Mesenchymal stem cell (in vitro differentiated cells and primary cell): ENCODE data around the gene PDZD2.
A peak's percentile ranks its signal among the peaks of the same experiment; 100 is the strongest.

Source experiments
- DNase-seq: peaks from one replicate; pipeline ENCODE4 v3.0.0-alpha.2; 2013
- H2AFZ ChIP-seq: one replicate; pipeline ENCODE4 v1.6.1; 2013; ENCODE audit warnings: low read depth, mild to moderate bottlenecking, control low read depth, inconsistent platforms, low read length, moderate library complexity
- H2AK5ac ChIP-seq: 2 replicates; pipeline ENCODE4 v1.6.1; 2013; ENCODE audit warnings: low read length, moderate library complexity, mild to moderate bottlenecking, inconsistent platforms; ENCODE audit not compliant: severe bottlenecking
- H2BK120ac ChIP-seq: one replicate; pipeline ENCODE4 v1.6.1; 2013; ENCODE audit warnings: low read depth, mild to moderate bottlenecking, inconsistent platforms, low read length, moderate library complexity
- H2BK12ac ChIP-seq, 2 experiments: one replicate each; pipeline ENCODE4 v1.6.1; 2013; ENCODE audit warnings: inconsistent platforms in 2 of 2, low read length in 2 of 2, mild to moderate bottlenecking in 2 of 2, moderate library complexity in 2 of 2, control low read depth in 1 of 2
- H2BK15ac ChIP-seq: one replicate; pipeline ENCODE4 v1.6.1; 2013; ENCODE audit warnings: mild to moderate bottlenecking, low read depth, inconsistent platforms; ENCODE audit not compliant: poor library complexity, severe bottlenecking
- H2BK5ac ChIP-seq: 2 replicates; pipeline ENCODE4 v1.6.1; 2013; ENCODE audit warnings: low read depth, mild to moderate bottlenecking, low read length, control low read depth, inconsistent platforms; ENCODE audit not compliant: poor library complexity, severe bottlenecking
- H3K14ac ChIP-seq, 2 experiments: one replicate each; pipeline ENCODE4 v1.6.1; 2013; ENCODE audit warnings: inconsistent platforms in 2 of 2, low read length in 2 of 2, control low read depth in 1 of 2, mild to moderate bottlenecking in 1 of 2, moderate library complexity in 1 of 2
- H3K18ac ChIP-seq, 2 experiments: one replicate each; pipeline ENCODE4 v1.6.1; 2013; ENCODE audit warnings: inconsistent platforms in 2 of 2, low read length in 2 of 2, control low read depth in 1 of 2, low read depth in 1 of 2, mild to moderate bottlenecking in 1 of 2
- H3K23ac ChIP-seq, 2 experiments: one replicate each; pipeline ENCODE4 v1.6.1; 2013; ENCODE audit warnings: inconsistent platforms in 2 of 2, low read length in 2 of 2, mild to moderate bottlenecking in 2 of 2, moderate library complexity in 2 of 2, control low read depth in 1 of 2
- H3K27ac ChIP-seq: 2 replicates; pipeline ENCODE4 v1.5.1; 2013; ENCODE audit warnings: mild to moderate bottlenecking, moderate library complexity, low read length, control low read depth, inconsistent platforms; ENCODE audit not compliant: poor library complexity, severe bottlenecking
- H3K27me3 ChIP-seq, 2 experiments: 2 replicates each; pipeline versions ENCODE4 v1.6.1 to v1.7.0; 2013; ENCODE audit warnings: low read length in 2 of 2, mild to moderate bottlenecking in 2 of 2, moderate library complexity in 2 of 2, control low read depth in 1 of 2, inconsistent platforms in 1 of 2; ENCODE audit not compliant: control insufficient read depth in 1 of 2, insufficient read depth in 1 of 2
- H3K36me3 ChIP-seq, 2 experiments: 2 replicates each; pipeline versions ENCODE4 v1.6.1 to v1.7.0; 2013; ENCODE audit warnings: low read length in 2 of 2, control low read depth in 1 of 2, inconsistent platforms in 1 of 2, low read depth in 1 of 2, mild to moderate bottlenecking in 1 of 2; ENCODE audit not compliant: insufficient read depth in 2 of 2, control insufficient read depth in 1 of 2
- H3K4ac ChIP-seq, 2 experiments: one replicate each; pipeline ENCODE4 v1.6.1; 2013; ENCODE audit warnings: inconsistent platforms in 2 of 2, low read length in 2 of 2, mild to moderate bottlenecking in 2 of 2, moderate library complexity in 2 of 2, control low read depth in 1 of 2, low read depth in 1 of 2
- H3K4me1 ChIP-seq: 2 replicates; pipeline ENCODE4 v1.6.1; 2013; ENCODE audit warnings: low read depth, low read length, control low read depth; ENCODE audit not compliant: control insufficient read depth, insufficient read depth
- H3K4me2 ChIP-seq: 2 replicates; pipeline ENCODE4 v1.6.1; 2013; ENCODE audit warnings: low read length, mild to moderate bottlenecking, inconsistent platforms; ENCODE audit not compliant: poor library complexity, severe bottlenecking
- H3K4me3 ChIP-seq, 2 experiments: 2 replicates each; pipeline versions ENCODE4 v1.5.1 to v1.7.0; 2013; ENCODE audit warnings: low read length in 2 of 2, mild to moderate bottlenecking in 2 of 2, control low read depth in 1 of 2, low read depth in 1 of 2; ENCODE audit not compliant: insufficient read depth in 1 of 2
- H3K79me1 ChIP-seq: replicated peaks from 2 replicates; pipeline ENCODE4 v1.6.1; 2013; ENCODE audit warnings: mild to moderate bottlenecking, control low read depth, low read length, inconsistent platforms; ENCODE audit not compliant: poor library complexity, severe bottlenecking
- H3K9ac ChIP-seq: 2 replicates; pipeline ENCODE4 v1.7.0; 2013; ENCODE audit warnings: mild to moderate bottlenecking, low read length, moderate library complexity
- H3K9me3 ChIP-seq: 2 replicates; pipeline ENCODE4 v1.7.0; 2013; ENCODE audit warnings: mild to moderate bottlenecking, low read length; ENCODE audit not compliant: control insufficient read depth
- H4K8ac ChIP-seq: one replicate; pipeline ENCODE4 v1.6.1; 2013; ENCODE audit warnings: inconsistent platforms, mild to moderate bottlenecking, low read length, moderate library complexity
- H4K91ac ChIP-seq: one replicate; pipeline ENCODE4 v1.6.1; 2013; ENCODE audit warnings: mild to moderate bottlenecking, low read length, inconsistent platforms
- WGBS: methylation state at CpG from one replicate; pipeline ENCODE4 v1.1.7; 2013; ENCODE audit warnings: mixed read lengths; 5-methylcytosine and 5-hydroxymethylcytosine counted together

Gene PDZD2

DNA sequence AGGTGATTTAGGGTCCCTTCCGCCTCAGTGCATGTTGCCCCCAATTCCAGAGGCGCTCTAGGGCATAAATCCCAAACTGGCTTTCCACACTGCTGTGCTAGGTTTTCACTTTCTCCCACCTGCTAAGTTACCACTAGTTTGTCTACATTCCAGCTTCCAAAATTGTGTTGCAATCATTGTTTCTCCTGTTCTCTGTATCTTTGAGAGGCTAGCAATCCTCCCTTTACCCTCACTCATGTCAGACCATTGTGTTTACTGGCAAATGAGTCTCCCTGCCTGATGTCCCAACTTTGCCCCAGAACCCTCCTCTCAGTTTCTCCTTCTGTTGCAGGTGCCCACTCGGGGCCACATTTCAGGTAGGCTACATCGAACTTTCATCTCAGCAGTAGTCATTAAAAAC is 221.3 kb downstream of the PDZD2 start:
- no peak overlapping the region for H2BK12ac ChIP-seq
- H2BK5ac ChIP-seq, result no peak overlapping the region
- no peak overlapping the region for H4K91ac ChIP-seq
- H2BK15ac ChIP-seq, result no peak overlapping the region
- 98% methylated on average over 4 of the region's 4 CpGs for WGBS
- H3K4me3 ChIP-seq, result no peak overlapping the region
- H3K4me1 ChIP-seq, result peaks cover 2% of the 10 kb centered on the region
- H4K8ac ChIP-seq, result no peak overlapping the region
- peaks cover 0 to 2% of the 10 kb centered on the region in 2 experiments for H3K36me3 ChIP-seq
- H3K18ac ChIP-seq, result no peak overlapping the region
- no peak overlapping the region for H2AFZ ChIP-seq
- no peak overlapping the region for H3K23ac ChIP-seq
- H3K27ac ChIP-seq, result no peak overlapping the region
- H3K27me3 ChIP-seq, result peaks cover 0 to 43% of the 10 kb centered on the region in 2 experiments
- peaks cover 23% of the 10 kb centered on the region for H3K9me3 ChIP-seq
- H2AK5ac ChIP-seq, result no peak overlapping the region
- no peak overlapping the region for H3K4ac ChIP-seq
- no peak overlapping the region for H3K9ac ChIP-seq
- H2BK120ac ChIP-seq, result no peak overlapping the region
- H3K79me1 ChIP-seq, result no peaks in the 10 kb centered on the region
- H3K14ac ChIP-seq, result no peak overlapping the region
- H3K4me2 ChIP-seq, result no peak overlapping the region
- no peak for DNase-seq

DNA sequence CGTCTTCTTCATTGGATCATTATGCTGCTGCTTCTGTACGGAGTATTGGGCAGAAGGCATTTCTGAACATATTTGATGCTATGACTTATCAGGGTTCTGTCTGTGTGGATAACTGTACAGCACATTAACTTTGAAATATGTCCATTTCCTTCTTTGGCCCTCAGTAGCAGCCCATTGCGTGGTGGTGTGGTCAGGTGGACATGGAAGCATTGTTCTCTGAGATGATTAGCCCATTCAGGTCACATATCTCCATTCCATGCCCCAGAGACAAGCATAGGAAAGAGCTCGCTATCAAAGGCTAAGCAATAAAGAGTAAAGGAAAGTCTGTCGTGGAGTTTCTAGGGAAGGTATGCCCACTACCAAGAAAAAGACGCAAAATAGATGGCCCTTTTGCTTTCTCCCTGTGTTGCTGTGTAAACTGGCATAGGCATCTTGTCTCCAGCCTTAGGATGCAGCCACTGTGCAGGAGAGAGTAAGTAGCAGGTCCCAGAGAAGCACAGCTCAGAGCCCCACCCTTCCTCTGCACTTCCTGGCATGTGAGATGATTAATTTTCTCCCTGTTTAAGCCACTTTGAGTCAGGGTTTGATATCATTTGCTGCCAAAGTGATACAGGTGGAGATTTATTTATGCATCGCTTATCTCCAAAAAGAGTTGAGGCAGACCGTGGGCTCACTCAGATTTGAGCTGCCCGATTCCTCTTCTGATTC is 221.9 kb downstream of the PDZD2 start:
- H2BK5ac ChIP-seq, result no peak overlapping the region
- WGBS, result 90% methylated on average over 7 of the region's 9 CpGs
- H3K27ac ChIP-seq, result no peak overlapping the region
- H2BK12ac ChIP-seq, result no peak overlapping the region
- no peaks in the 10 kb centered on the region for H3K79me1 ChIP-seq
- H4K8ac ChIP-seq, result no peak overlapping the region
- no peak overlapping the region for H3K23ac ChIP-seq
- no peak overlapping the region for H2AK5ac ChIP-seq
- no peak overlapping the region for H3K4me3 ChIP-seq
- H3K4me1 ChIP-seq, result no peaks in the 10 kb centered on the region
- no peak overlapping the region for H3K18ac ChIP-seq
- H3K9me3 ChIP-seq, result peaks cover 23% of the 10 kb centered on the region
- H3K36me3 ChIP-seq, result peaks cover 0 to 2% of the 10 kb centered on the region in 2 experiments
- no peak overlapping the region for H4K91ac ChIP-seq
- no peak overlapping the region for H3K9ac ChIP-seq
- no peak overlapping the region for H3K4me2 ChIP-seq
- DNase-seq, result no peak
- no peak overlapping the region for H2AFZ ChIP-seq
- no peak overlapping the region for H3K14ac ChIP-seq
- no peak overlapping the region for H3K4ac ChIP-seq
- H2BK15ac ChIP-seq, result no peak overlapping the region
- no peak overlapping the region for H2BK120ac ChIP-seq
- H3K27me3 ChIP-seq, result peaks cover 0 to 37% of the 10 kb centered on the region in 2 experiments

DNA sequence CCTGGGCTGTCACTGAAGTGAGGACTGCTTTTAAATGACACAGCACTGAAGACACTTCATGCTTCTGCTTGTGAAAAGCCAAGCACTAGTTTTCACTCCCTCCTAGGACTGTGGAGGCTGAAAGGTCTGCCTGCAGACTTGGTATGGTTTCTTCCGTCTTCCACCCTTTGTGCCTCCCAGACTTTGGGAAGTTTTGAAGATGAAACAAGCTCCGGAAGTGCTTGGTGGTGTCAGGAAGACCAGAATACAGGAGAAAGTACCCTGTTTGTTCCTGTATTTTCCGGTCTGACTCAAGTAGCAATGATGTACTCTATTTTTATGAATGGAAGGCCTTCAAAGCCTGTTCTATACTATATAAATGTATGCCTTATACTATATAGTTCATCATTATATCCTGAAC is 222.7 kb downstream of the PDZD2 start:
- H3K14ac ChIP-seq, result no peak overlapping the region
- H3K4me2 ChIP-seq, result no peak overlapping the region
- no peak overlapping the region for H4K8ac ChIP-seq
- H3K4me3 ChIP-seq, result no peak overlapping the region
- no peak overlapping the region for H3K18ac ChIP-seq
- no peak overlapping the region for H3K27ac ChIP-seq
- no peak overlapping the region for H2BK12ac ChIP-seq
- H3K23ac ChIP-seq, result no peak overlapping the region
- no peak overlapping the region for H2AK5ac ChIP-seq
- H4K91ac ChIP-seq, result no peak overlapping the region
- H3K9ac ChIP-seq, result no peak overlapping the region
- no peak overlapping the region for H2AFZ ChIP-seq
- H2BK5ac ChIP-seq, result no peak overlapping the region
- peaks cover 0 to 2% of the 10 kb centered on the region in 2 experiments for H3K36me3 ChIP-seq
- peaks cover 23% of the 10 kb centered on the region for H3K9me3 ChIP-seq
- H3K79me1 ChIP-seq, result no peaks in the 10 kb centered on the region
- no peak overlapping the region for H2BK120ac ChIP-seq
- H2BK15ac ChIP-seq, result no peak overlapping the region
- 94% methylated on average over 2 of the region's 3 CpGs for WGBS
- H3K4me1 ChIP-seq, result no peaks in the 10 kb centered on the region
- H3K27me3 ChIP-seq, result peaks cover 4 to 31% of the 10 kb centered on the region in 2 experiments
- H3K4ac ChIP-seq, result no peak overlapping the region
- no peak for DNase-seq

DNA sequence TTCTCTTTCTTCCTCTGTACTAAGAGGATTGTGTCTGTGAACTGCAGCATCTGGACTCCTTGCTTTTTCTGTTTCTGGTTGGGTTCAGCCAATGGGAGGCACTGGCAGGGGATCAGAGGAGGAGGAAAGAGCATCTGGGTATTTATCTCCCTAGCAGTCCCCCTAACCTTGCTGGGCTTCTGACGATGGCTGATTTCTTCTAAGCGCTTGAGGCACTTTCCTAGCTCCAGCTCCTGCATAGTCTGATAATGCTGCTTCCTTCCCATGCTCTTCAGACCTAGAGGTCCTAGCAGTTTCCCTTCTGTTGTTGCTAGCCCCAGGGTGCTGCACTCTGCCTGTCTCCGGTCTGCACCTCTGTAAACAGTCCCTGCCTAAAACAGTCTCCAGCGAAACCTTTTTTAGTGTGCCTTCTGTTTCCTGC is 225.1 kb downstream of the PDZD2 start:
- Histone ChIP-seq H2AK5ac (no peak overlapping the region), H3K18ac (no peak overlapping the region), H3K36me3 (no peaks in the 10 kb centered on the region), H2BK5ac (no peak overlapping the region), H3K27me3 (peaks cover 13 to 34% of the 10 kb centered on the region in 2 experiments), H2AFZ (no peak overlapping the region), H3K9ac (no peak overlapping the region), H3K14ac (peak overlapping the region in 1 of 2 experiments; percentile 4), H3K4me2 (no peak overlapping the region), H3K27ac (no peak overlapping the region), H3K79me1 (no peaks in the 10 kb centered on the region), H3K4me1 (no peaks in the 10 kb centered on the region), H3K4me3 (no peak overlapping the region), H3K23ac (no peak overlapping the region), H2BK15ac (no peak overlapping the region), H3K9me3 (peaks cover 18% of the 10 kb centered on the region), H3K4ac (no peak overlapping the region), H2BK12ac (no peak overlapping the region), H4K8ac (no peak overlapping the region), H4K91ac (no peak overlapping the region), H2BK120ac (no peak overlapping the region)
- DNase-seq, result no peak
- WGBS, result 45% methylated on average over 4 of the region's 4 CpGs
